NCI-H1417 treated with DMSO at 0.1 percent for 48 hours (cell line): ENCODE data around the gene PTH2.
A peak's percentile ranks its signal among the peaks of the same experiment; 100 is the strongest.
"Not testable (repeated sequence)": the region's sequence is repeated elsewhere in the genome, so short reads cannot be mapped to it uniquely, and the experiment has no call there.

Experiments used
- DNase-seq: peaks from one replicate; lab custom pipeline; 2025; lab: John Stamatoyannopoulos, UW

Gene PTH2

GRCh38 chr19:49423071-49423984 is at the start of gene PTH2:
Gene PTH2, minus strand, starts transcription at chr19:49423441. Its CDS starts 102 bp downstream, at chr19:49423339.
- DNase-seq: no peak

- no peak for DNase-seq
These were observed 49.7 kb upstream of the PTH2 start for GRCh38 chr19:49472936-49473335.

GRCh38 chr19:49470615-49470978 is 47.4 kb upstream of the PTH2 start:
- DNase-seq: no peak

GRCh38 chr19:49469828-49470614 is 46.8 kb upstream of the PTH2 start:
- DNase-seq: no peak

- DNase-seq: no peak
These were observed 45.7 kb upstream of the PTH2 start for GRCh38 chr19:49468746-49469447.

GRCh38 chr19:49468199-49468598 is 45.0 kb upstream of the PTH2 start:
- no peak for DNase-seq

GRCh38 chr19:49465371-49465770 is 42.1 kb upstream of the PTH2 start:
- no peak for DNase-seq

- DNase-seq: no peak
These were observed 40.9 kb upstream of the PTH2 start for GRCh38 chr19:49463960-49464740.

GRCh38 chr19:49462492-49462891 is 39.3 kb upstream of the PTH2 start:
- no peak for DNase-seq

- no peak for DNase-seq
These were observed 38.4 kb upstream of the PTH2 start for GRCh38 chr19:49461656-49462055.

- not testable (repeated sequence) for DNase-seq
These were observed 37.9 kb upstream of the PTH2 start for GRCh38 chr19:49461130-49461529.

GRCh38 chr19:49459388-49459787 is 36.1 kb upstream of the PTH2 start:
- no peak for DNase-seq

- DNase-seq: no peak
These were observed 35.3 kb upstream of the PTH2 start for GRCh38 chr19:49458567-49458903.

- DNase-seq: no peak
These were observed 33.1 kb upstream of the PTH2 start for GRCh38 chr19:49456326-49456725.

GRCh38 chr19:49455773-49456172 is 32.5 kb upstream of the PTH2 start:
- DNase-seq: no peak

GRCh38 chr19:49453757-49454240 is 30.6 kb upstream of the PTH2 start:
- DNase-seq: no peak

GRCh38 chr19:49453013-49453756 is 29.9 kb upstream of the PTH2 start, which contains the start of gene ALDH16A1:
Gene ALDH16A1, plus strand, starts transcription at chr19:49453225. Its CDS starts 107 bp downstream, at chr19:49453332.
- peak; percentile 94 for DNase-seq

GRCh38 chr19:49451430-49452181 is 28.4 kb upstream of the PTH2 start, which contains the start of gene PIH1D1:
Gene PIH1D1, minus strand, starts transcription at chr19:49451814. Its CDS starts 240 bp downstream, at chr19:49451574.
- DNase-seq: peak; percentile 93

GRCh38 chr19:49450405-49450804 is 27.2 kb upstream of the PTH2 start:
- DNase-seq: no peak

GRCh38 chr19:49448432-49448786 is 25.2 kb upstream of the PTH2 start:
- no peak for DNase-seq
